ENCODE results near the gene OR6B2.

- TF ChIP-seq RAD21 (IDR thresholded peaks at IDR 0.05; ENCODE audit: low read depth) (no peak), CEBPB (IDR thresholded peaks at IDR 0.05) (no peak), MAX (IDR thresholded peaks at IDR 0.05) (no peak), REST (IDR thresholded peaks at IDR 0.05; ENCODE audit: low read depth) (no peak), EP300 (IDR thresholded peaks at IDR 0.05; ENCODE audit: borderline replicate concordance) (no peak), YY1 (IDR thresholded peaks at IDR 0.05; ENCODE audit: low read depth) (no peak), TAF1 (IDR thresholded peaks at IDR 0.05; ENCODE audit: low read depth) (no peak)
These were observed 36.9 kb downstream of the OR6B2 start for GRCh38 chr2:239993291-239993690.
